HEK293T (cell line): ENCODE results near the gene CLCN4.

Experiments used
- CTCF ChIA-PET: fragments of 350-600 bp; formaldehyde crosslinking; extraction: SDS; loops from one replicate; lab custom pipeline; 2021; ENCODE audit warnings: antibody characterized with exemption, inconsistent platforms; lab: Yijun Ruan, JAX
- POLR2A ChIA-PET: fragments of 350-600 bp; formaldehyde crosslinking; extraction: SDS; loops from one replicate; lab custom pipeline; 2020; ENCODE audit warnings: antibody characterized with exemption, inconsistent platforms; lab: Yijun Ruan, JAX
- DNase-seq: peaks from one replicate; pipeline ENCODE4 v3.0.0; 2012; ENCODE audit warnings: mixed read lengths; ENCODE audit errors: extremely low spot score
- ARNT ChIP-seq: fragments of 450-650 bp; IDR thresholded peaks from 2 replicates; pipeline ENCODE4 v1.6.1; 2017; ENCODE audit warnings: mild to moderate bottlenecking
- BHLHE40 ChIP-seq: fragments of 450-650 bp; IDR thresholded peaks from 2 replicates; pipeline ENCODE4 v1.6.1; 2016; ENCODE audit warnings: mild to moderate bottlenecking, moderate library complexity, borderline replicate concordance
- CTBP1 ChIP-seq: fragments of 450-650 bp; IDR thresholded peaks from 2 replicates; pipeline ENCODE4 v1.6.1; 2016; ENCODE audit warnings: borderline replicate concordance
- ELF4 ChIP-seq: fragments of 450-650 bp; IDR thresholded peaks from 2 replicates; pipeline ENCODE4 v1.6.1; 2017; ENCODE audit warnings: antibody characterized with exemption
- FOXA1 ChIP-seq: fragments of 450-650 bp; IDR thresholded peaks from 2 replicates; pipeline ENCODE4 v1.6.1; 2016; ENCODE audit warnings: mild to moderate bottlenecking
- FOXK2 ChIP-seq: fragments of 450-650 bp; IDR thresholded peaks from 2 replicates; pipeline ENCODE4 v1.6.1; 2016; ENCODE audit warnings: mild to moderate bottlenecking
- FOXM1 ChIP-seq: fragments of 450-650 bp; IDR thresholded peaks from 2 replicates; pipeline ENCODE4 v1.6.1; 2017; ENCODE audit warnings: mild to moderate bottlenecking, borderline replicate concordance
- HDGF ChIP-seq: fragments of 450-650 bp; IDR thresholded peaks from 2 replicates; pipeline ENCODE4 v1.6.1; 2017; ENCODE audit warnings: antibody characterized with exemption, borderline replicate concordance
- L3MBTL2 ChIP-seq: fragments of 450-650 bp; conservative IDR thresholded peaks from 2 replicates; pipeline ENCODE4 v1.6.1; 2016; ENCODE audit warnings: mild to moderate bottlenecking
- LEF1 ChIP-seq: fragments of 450-650 bp; IDR thresholded peaks from 2 replicates; pipeline ENCODE4 v1.6.1; 2017; ENCODE audit warnings: mild to moderate bottlenecking, borderline replicate concordance
- NFRKB ChIP-seq: fragments of 450-650 bp; IDR thresholded peaks from 2 replicates; pipeline ENCODE4 v1.6.1; 2016; ENCODE audit warnings: mild to moderate bottlenecking, moderate library complexity
- PKNOX1 ChIP-seq: fragments of 450-650 bp; IDR thresholded peaks from 2 replicates; pipeline ENCODE4 v1.6.1; 2016
- SP1 ChIP-seq: fragments of 450-650 bp; IDR thresholded peaks from 2 replicates; pipeline ENCODE4 v1.6.1; 2017
- SUZ12 ChIP-seq: fragments of 450-650 bp; IDR thresholded peaks from 2 replicates; pipeline ENCODE4 v1.6.1; 2016; ENCODE audit warnings: mild to moderate bottlenecking
- TARDBP ChIP-seq: fragments of 450-650 bp; IDR thresholded peaks from 2 replicates; pipeline ENCODE4 v1.6.1; 2016
- ZNF384 ChIP-seq: fragments of 450-650 bp; IDR thresholded peaks from 2 replicates; pipeline ENCODE4 v1.6.1; 2016

The CLCN4 gene

DNA sequence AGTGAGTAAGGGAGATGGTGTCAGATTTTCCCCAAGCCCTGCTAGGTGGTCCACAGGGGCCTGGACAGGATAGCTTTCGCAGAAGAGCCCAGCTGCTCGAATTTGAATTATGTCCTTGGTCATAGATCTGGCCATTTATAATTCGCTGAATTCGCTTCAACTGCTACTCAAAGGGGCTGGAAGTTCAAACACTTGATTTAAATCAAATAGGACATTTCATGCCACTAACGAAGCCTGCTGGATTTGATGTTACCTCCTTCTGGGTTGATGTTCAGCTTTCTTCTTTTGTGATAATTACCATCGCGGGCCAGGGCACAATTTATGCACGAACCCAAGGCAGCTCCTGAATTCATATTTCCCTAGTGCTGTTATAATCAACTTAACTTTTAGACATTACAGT lies 67.0 kb downstream of the CLCN4 start:
- POLR2A ChIA-PET: no interaction called here

DNA sequence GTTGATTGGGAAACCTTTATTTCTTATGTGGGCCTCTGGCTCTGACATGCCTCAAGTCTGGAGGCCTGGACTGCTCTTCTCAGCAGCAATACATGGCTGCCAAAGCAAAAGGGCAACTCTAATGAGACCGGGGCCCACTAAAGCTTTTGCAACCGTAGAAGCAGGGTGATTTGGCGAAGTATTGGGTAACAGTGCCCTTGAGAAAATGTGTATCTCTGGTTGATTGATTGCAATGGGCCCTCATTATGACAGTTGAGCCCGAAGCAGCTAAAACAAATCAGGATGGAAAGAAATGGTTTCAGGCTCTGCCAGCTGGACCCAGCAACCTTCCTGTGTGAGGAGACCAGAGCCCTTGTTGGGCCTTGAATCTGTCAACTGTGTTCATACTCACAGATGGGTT lies 73.4 kb downstream of the CLCN4 start:
- TF ChIP-seq L3MBTL2 (no peak), CTBP1 (no peak), TARDBP (no peak), FOXA1 (no peak), ELF4 (no peak), NFRKB (no peak), HDGF (no peak), PKNOX1 (no peak), ZNF384 (no peak), FOXK2 (no peak), LEF1 (no peak)
- ChIA-PET POLR2A (no interaction called here), CTCF (no interaction called here)
- DNase-seq: no peak

More for the DNA sequence above, 67.0 kb downstream of the CLCN4 start:
- DNase-seq: no peak
- TF ChIP-seq ELF4 (no peak), HDGF (no peak), FOXM1 (no peak), ZNF384 (no peak), BHLHE40 (no peak)
- CTCF ChIA-PET: no interaction called here

GRCh38 chrX:10231461-10231860 lies 74.7 kb downstream of the CLCN4 start:
- CTCF ChIA-PET: no interaction called here
- POLR2A ChIA-PET: no interaction called here
- TF ChIP-seq L3MBTL2 (no peak), ZNF384 (no peak), ELF4 (no peak), SUZ12 (no peak), FOXM1 (no peak), ARNT (no peak), CTBP1 (no peak), FOXK2 (no peak), FOXA1 (no peak), TARDBP (no peak), NFRKB (no peak), LEF1 (no peak), BHLHE40 (no peak), HDGF (no peak), PKNOX1 (no peak), SP1 (no peak)
- DNase-seq: no peak

DNA sequence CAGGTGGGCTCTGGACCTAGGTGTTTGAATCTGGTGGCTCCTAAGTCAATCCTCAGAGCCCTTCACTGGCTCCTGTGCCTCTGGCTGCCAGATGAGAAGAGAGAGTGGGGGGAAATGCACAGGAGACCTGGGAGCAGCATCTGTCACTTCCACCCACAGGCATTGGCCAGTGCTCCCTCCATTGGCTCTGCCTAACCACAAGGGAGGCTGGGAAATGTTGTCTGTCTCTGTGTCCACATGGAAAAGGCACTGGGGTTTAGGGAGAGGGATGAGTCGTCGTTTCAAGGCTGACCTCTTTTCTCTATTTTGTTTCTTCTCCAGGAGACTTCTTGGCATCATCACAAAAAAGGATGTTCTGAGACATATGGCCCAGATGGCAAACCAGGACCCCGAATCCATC lies 76.4 kb downstream of the CLCN4 start:
- CTCF ChIA-PET: no interaction called here
- no peak for TF ChIP-seq PKNOX1
- no peak for TF ChIP-seq HDGF
- no peak for TF ChIP-seq NFRKB
- TF ChIP-seq FOXK2: no peak
- TF ChIP-seq ZNF384: no peak
- TF ChIP-seq SUZ12: no peak
- no peak for TF ChIP-seq LEF1
- TF ChIP-seq ELF4: no peak
- no peak for TF ChIP-seq FOXM1
- no peak for TF ChIP-seq SP1
- TF ChIP-seq BHLHE40: no peak
- POLR2A ChIA-PET: no interaction called here
- no peak for DNase-seq

- CTCF ChIA-PET: no interaction called here
- TF ChIP-seq ARNT: no peak
- TF ChIP-seq NFRKB: no peak
- TF ChIP-seq ELF4: no peak
- no peak for TF ChIP-seq PKNOX1
- no peak for TF ChIP-seq L3MBTL2
- TF ChIP-seq LEF1: no peak
- TF ChIP-seq FOXM1: no peak
- no peak for TF ChIP-seq HDGF
- TF ChIP-seq SUZ12: no peak
- TF ChIP-seq TARDBP: no peak
- no peak for TF ChIP-seq BHLHE40
- no peak for TF ChIP-seq FOXK2
- TF ChIP-seq SP1: no peak
- no peak for TF ChIP-seq ZNF384
- TF ChIP-seq FOXA1: no peak
- TF ChIP-seq CTBP1: no peak
- POLR2A ChIA-PET: no interaction called here
- DNase-seq: no peak
Measured at GRCh38 chrX:10233696-10234095, 76.9 kb downstream of the CLCN4 start.

- TF ChIP-seq FOXA1 (no peak), ELF4 (no peak), FOXM1 (no peak), BHLHE40 (no peak), ZNF384 (no peak), CTBP1 (no peak), ARNT (no peak), TARDBP (no peak), LEF1 (no peak), SP1 (no peak)
- DNase-seq: no peak
- POLR2A ChIA-PET: no interaction called here
- CTCF ChIA-PET: interaction anchor here (0.8 kb wide), 1 partner anchor 18 kb away, joined by 3 read pairs; no protein-coding TSS in a partner anchor
Measured at GRCh38 chrX:10235851-10236250, 79.1 kb downstream of the CLCN4 start.
